NCI-H2107 (cell line): Measurements from ENCODE around the gene KCNH5.

ENCODE experiments used
- DNase-seq: peaks from one replicate; lab custom pipeline; 2025; lab: John Stamatoyannopoulos, UW

The KCNH5 gene

GRCh38 chr14:62674563-62675237 lies 370.6 kb downstream of the KCNH5 start:
- DNase-seq = no peak

- DNase-seq = no peak
Measured at GRCh38 chr14:62673014-62673755, 372.1 kb downstream of the KCNH5 start.

GRCh38 chr14:62670526-62670925 lies 374.7 kb downstream of the KCNH5 start:
- DNase-seq = no peak

GRCh38 chr14:62667421-62667914 lies 377.8 kb downstream of the KCNH5 start:
- no peak for DNase-seq

- no peak for DNase-seq
Measured at GRCh38 chr14:62665286-62665685, 380.0 kb downstream of the KCNH5 start.

GRCh38 chr14:62663456-62663821 lies 381.8 kb downstream of the KCNH5 start:
- no peak for DNase-seq

- no peak for DNase-seq
Measured at GRCh38 chr14:62662811-62663455, 382.3 kb downstream of the KCNH5 start.

- DNase-seq = no peak
Measured at GRCh38 chr14:62661818-62662217, 383.4 kb downstream of the KCNH5 start.

- no peak for DNase-seq
Measured at GRCh38 chr14:62658631-62659030, 386.6 kb downstream of the KCNH5 start.

- DNase-seq = no peak
Measured at GRCh38 chr14:62657376-62657775, 387.9 kb downstream of the KCNH5 start.

- no peak for DNase-seq
Measured at GRCh38 chr14:62655166-62655565, 390.1 kb downstream of the KCNH5 start.

- DNase-seq = no peak
Measured at GRCh38 chr14:62654641-62655040, 390.6 kb downstream of the KCNH5 start.
